Vagina (tissue), 2 donors: ENCODE measurements around the gene MAPK1IP1L.
"Not testable (repeated sequence)": the region's sequence is repeated elsewhere in the genome, so short reads cannot be mapped to it uniquely, and the experiment has no call there.

Experiments
- CTCF ChIP-seq, 3 experiments: fragments of 450-650 bp in 2 of 3; fragments of 200-600 bp in 1 of 3; sonication (generic) in 1 of 3; IDR thresholded peaks; one replicate each; pipeline ENCODE4 v1.5.1; 2017 to 2019; ENCODE audit warnings: antibody characterized with exemption in 3 of 3, mild to moderate bottlenecking in 2 of 3, moderate library complexity in 2 of 3
- POLR2A ChIP-seq, 2 donors: fragments of 450-650 bp; IDR thresholded peaks; one replicate each; pipeline ENCODE4 v1.6.1; 2017; ENCODE audit warnings: antibody characterized with exemption in 2 of 2, mild to moderate bottlenecking in 2 of 2, moderate library complexity in 2 of 2
- POLR2AphosphoS5 ChIP-seq, 2 donors: sonication (generic); formaldehyde crosslinking; IDR thresholded peaks; one replicate each; pipeline ENCODE4 v1.9.0; 2017; ENCODE audit warnings: antibody characterized with exemption in 2 of 2, mild to moderate bottlenecking in 2 of 2, low read depth in 1 of 2; ENCODE audit not compliant: insufficient read depth in 1 of 2

GRCh38 chr14:55064896-55065295 is 13.4 kb downstream of the MAPK1IP1L start:
- TF ChIP-seq POLR2AphosphoS5 (IDR thresholded peaks at IDR 0.05; ENCODE audit: insufficient read depth in 1 of 2, low read depth in 1 of 2); CTCF (IDR thresholded peaks at IDR 0.05); POLR2A (IDR thresholded peaks at IDR 0.05): not testable (repeated sequence)
